PC-9 (cell line): Measurements from ENCODE around the gene NFYC. TPM values are rescaled to one million over a fixed set of nuclear protein-coding genes. Genes with fewer than 3 reads are reported as not detected.

Experiments
- BruUV-seq: library from RNA; stranded (reverse); fragments of 400-500 nt; replicated peaks from 2 replicates; lab custom pipeline; 2021; lab: Mats Ljungman, UMichigan
- CTCF ChIA-PET: fragments of 300-600 bp; sonication (Branson Sonifier 250); formaldehyde crosslinking; loops from one replicate; lab custom pipeline; 2022; ENCODE audit warnings: antibody characterized with exemption; lab: Charles Lee
- POLR2A ChIA-PET: fragments of 300-600 bp; sonication (Branson Sonifier 250); formaldehyde crosslinking; loops from one replicate; lab custom pipeline; 2022; ENCODE audit warnings: antibody characterized with exemption; ENCODE audit not compliant: unreplicated experiment; lab: Charles Lee
- DNase-seq, 2 experiments: peaks; one replicate each; pipeline versions ENCODE4 v3.0.0 to v3.0.0-alpha.2; 2015 to 2022; ENCODE audit warnings: mixed read lengths in 1 of 2
- H2AFZ ChIP-seq: fragments of 200-600 bp; sonication (generic); 2 replicates; pipeline ENCODE4 v1.8.1; 2017; ENCODE audit warnings: antibody characterized with exemption
- H3F3A ChIP-seq: fragments of 200-600 bp; sonication (generic); 2 replicates; pipeline ENCODE4 v1.8.1; 2017; ENCODE audit warnings: antibody characterized with exemption, mild to moderate bottlenecking, low read depth; ENCODE audit not compliant: insufficient read depth
- H3K27ac ChIP-seq: fragments of 200-600 bp; sonication (generic); 2 replicates; pipeline ENCODE4 v1.6.1; 2016; ENCODE audit warnings: mixed run types
- H3K27me3 ChIP-seq: fragments of 200-600 bp; sonication (generic); 2 replicates; pipeline ENCODE4 v1.6.1; 2016; ENCODE audit warnings: low read depth, mixed run types; ENCODE audit not compliant: insufficient read depth
- H3K36me3 ChIP-seq: fragments of 200-600 bp; sonication (generic); 2 replicates; pipeline ENCODE4 v1.6.1; 2016; ENCODE audit warnings: low read depth, mixed run types
- H3K4me1 ChIP-seq: fragments of 200-600 bp; sonication (generic); replicated peaks from 2 replicates; pipeline ENCODE4 v1.6.1; 2016; ENCODE audit warnings: mixed run types; ENCODE audit not compliant: insufficient read depth
- H3K4me2 ChIP-seq: fragments of 200-600 bp; sonication (generic); 2 replicates; pipeline ENCODE4 v1.6.1; 2017; ENCODE audit warnings: mixed run types
- H3K4me3 ChIP-seq: fragments of 200-600 bp; sonication (generic); 2 replicates; pipeline ENCODE4 v1.6.1; 2016; ENCODE audit warnings: mixed run types
- H3K79me2 ChIP-seq: fragments of 200-600 bp; sonication (generic); 2 replicates; pipeline ENCODE4 v1.6.1; 2017; ENCODE audit warnings: low read depth, mixed run types
- H3K9me2 ChIP-seq: fragments of 200-600 bp; sonication (generic); 2 replicates; pipeline ENCODE4 v1.8.1; 2017; ENCODE audit warnings: mild to moderate bottlenecking; ENCODE audit not compliant: insufficient read depth
- H3K9me3 ChIP-seq: fragments of 200-600 bp; sonication (generic); 2 replicates; pipeline ENCODE4 v1.8.1; 2016; ENCODE audit warnings: low read depth; ENCODE audit not compliant: insufficient read depth
- H4K20me1 ChIP-seq: fragments of 200-600 bp; sonication (generic); 2 replicates; pipeline ENCODE4 v1.8.1; 2017; ENCODE audit not compliant: insufficient read depth
- EZH2 ChIP-seq: fragments of 200-600 bp; sonication (generic); IDR thresholded peaks from 2 replicates; pipeline ENCODE4 v1.8.0; 2017; ENCODE audit warnings: antibody characterized with exemption, low read depth
- intact Hi-C: fragments of 100-400 bp; cut with micrococcal nuclease; formaldehyde crosslinking; loops from one replicate; pipeline ENCODE4 v1.10.0; 2022; ENCODE audit not compliant: unreplicated experiment
- total RNA-seq: library from RNA; stranded (reverse); gene quantifications from 2 replicates; pipeline ENCODE4 v1.2.3, GENCODE V29; 2021
- TF ChIP-seq, protein P1 (sequence below): fragments of 200-600 bp; sonication (generic); conservative IDR thresholded peaks from 2 replicates; pipeline ENCODE4 v1.6.1; 2017; ENCODE audit warnings: mixed run types, antibody characterized with exemption, mild to moderate bottlenecking, moderate library complexity

The NFYC gene
- total RNA-seq, 1 experiment from 2014 or later: 91.1 TPM

DNA sequence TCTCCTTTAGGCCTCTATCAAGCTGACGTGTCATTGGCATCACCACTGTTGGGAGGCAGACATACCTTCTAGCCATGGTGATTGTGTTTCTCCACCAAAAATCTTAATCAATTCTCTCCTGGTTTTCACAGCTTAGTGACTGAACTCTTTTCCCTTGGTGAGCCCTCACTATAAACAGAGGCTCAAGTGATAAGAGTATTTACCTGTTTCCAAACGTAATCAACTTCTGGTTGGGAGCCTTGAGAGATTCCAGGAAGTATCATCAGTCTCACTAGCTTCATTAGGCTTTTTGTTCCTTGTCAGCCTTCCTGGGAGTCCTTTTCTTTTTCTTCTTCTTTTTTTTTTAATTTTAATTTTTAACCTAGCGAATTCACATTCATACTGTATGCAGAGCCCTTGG, 58.3 kb downstream of the NFYC start:
- H2AFZ ChIP-seq: no peak overlapping the region
- H3K27me3 ChIP-seq: no peaks in the 10 kb centered on the region
- DNase-seq: no peak
- CTCF ChIA-PET: no interaction called here
- POLR2A ChIA-PET: no interaction called here
- peaks cover 5% of the 10 kb centered on the region; the same call in 1 of the 2 replicates for H3K4me1 ChIP-seq
- H3F3A ChIP-seq: peaks cover 4% of the 10 kb centered on the region; the same call in 1 of the 2 replicates
- H3K27ac ChIP-seq: no peak overlapping the region; the same call in 1 of the 2 replicates
- BruUV-seq: no TSS peak
- TF ChIP-seq, protein P1, sequence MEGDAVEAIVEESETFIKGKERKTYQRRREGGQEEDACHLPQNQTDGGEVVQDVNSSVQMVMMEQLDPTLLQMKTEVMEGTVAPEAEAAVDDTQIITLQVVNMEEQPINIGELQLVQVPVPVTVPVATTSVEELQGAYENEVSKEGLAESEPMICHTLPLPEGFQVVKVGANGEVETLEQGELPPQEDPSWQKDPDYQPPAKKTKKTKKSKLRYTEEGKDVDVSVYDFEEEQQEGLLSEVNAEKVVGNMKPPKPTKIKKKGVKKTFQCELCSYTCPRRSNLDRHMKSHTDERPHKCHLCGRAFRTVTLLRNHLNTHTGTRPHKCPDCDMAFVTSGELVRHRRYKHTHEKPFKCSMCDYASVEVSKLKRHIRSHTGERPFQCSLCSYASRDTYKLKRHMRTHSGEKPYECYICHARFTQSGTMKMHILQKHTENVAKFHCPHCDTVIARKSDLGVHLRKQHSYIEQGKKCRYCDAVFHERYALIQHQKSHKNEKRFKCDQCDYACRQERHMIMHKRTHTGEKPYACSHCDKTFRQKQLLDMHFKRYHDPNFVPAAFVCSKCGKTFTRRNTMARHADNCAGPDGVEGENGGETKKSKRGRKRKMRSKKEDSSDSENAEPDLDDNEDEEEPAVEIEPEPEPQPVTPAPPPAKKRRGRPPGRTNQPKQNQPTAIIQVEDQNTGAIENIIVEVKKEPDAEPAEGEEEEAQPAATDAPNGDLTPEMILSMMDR: no peak
- no peak for TF ChIP-seq EZH2
- intact Hi-C loops: no loop called here
- H3K79me2 ChIP-seq: no peaks in the 10 kb centered on the region
- no peaks in the 10 kb centered on the region for H3K9me2 ChIP-seq
- H4K20me1 ChIP-seq: peaks cover 8% of the 10 kb centered on the region; the same call in 1 of the 2 replicates
- H3K36me3 ChIP-seq: peaks cover 19% of the 10 kb centered on the region
- no peak overlapping the region for H3K4me3 ChIP-seq
- no peaks in the 10 kb centered on the region for H3K9me3 ChIP-seq
- no peak overlapping the region for H3K4me2 ChIP-seq

DNA sequence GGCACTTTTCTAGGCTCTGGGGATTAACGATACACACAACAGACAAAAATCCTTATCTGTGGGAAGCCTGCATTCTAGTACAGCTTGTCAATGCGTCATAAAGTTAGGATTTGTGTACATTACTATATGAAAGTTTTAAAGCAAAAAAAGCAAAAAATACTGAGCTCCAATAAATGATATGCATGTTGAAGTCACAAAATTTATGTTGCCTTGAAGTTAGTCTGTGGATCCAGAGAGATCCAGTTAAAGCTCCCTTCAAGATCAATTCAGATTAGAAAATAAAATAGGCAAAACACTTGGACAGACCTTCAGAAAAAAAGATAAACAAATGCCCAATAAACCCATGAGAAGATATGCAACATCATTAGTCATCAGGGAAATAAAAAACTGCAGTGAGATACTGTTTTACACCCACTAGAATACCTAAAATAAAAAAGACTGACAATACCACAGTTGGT, 59.0 kb downstream of the NFYC start:
- BruUV-seq: no TSS peak
- H3K27me3 ChIP-seq: no peaks in the 10 kb centered on the region
- no peak overlapping the region for H3K4me2 ChIP-seq
- TF ChIP-seq, protein P1: no peak
- TF ChIP-seq EZH2: no peak
- H3K36me3 ChIP-seq: peaks cover 19% of the 10 kb centered on the region
- H3K27ac ChIP-seq: no peak overlapping the region; the same call in 1 of the 2 replicates
- no peaks in the 10 kb centered on the region for H3K79me2 ChIP-seq
- H3F3A ChIP-seq: peaks cover 4% of the 10 kb centered on the region; the same call in 1 of the 2 replicates
- H2AFZ ChIP-seq: no peak overlapping the region
- peaks cover 5% of the 10 kb centered on the region; the same call in 1 of the 2 replicates for H3K4me1 ChIP-seq
- intact Hi-C loops: no loop called here
- H3K4me3 ChIP-seq: no peak overlapping the region
- CTCF ChIA-PET: no interaction called here
- no peaks in the 10 kb centered on the region for H3K9me2 ChIP-seq
- H3K9me3 ChIP-seq: no peaks in the 10 kb centered on the region
- DNase-seq: no peak
- POLR2A ChIA-PET: no interaction called here
- peaks cover 8% of the 10 kb centered on the region; the same call in 1 of the 2 replicates for H4K20me1 ChIP-seq

DNA sequence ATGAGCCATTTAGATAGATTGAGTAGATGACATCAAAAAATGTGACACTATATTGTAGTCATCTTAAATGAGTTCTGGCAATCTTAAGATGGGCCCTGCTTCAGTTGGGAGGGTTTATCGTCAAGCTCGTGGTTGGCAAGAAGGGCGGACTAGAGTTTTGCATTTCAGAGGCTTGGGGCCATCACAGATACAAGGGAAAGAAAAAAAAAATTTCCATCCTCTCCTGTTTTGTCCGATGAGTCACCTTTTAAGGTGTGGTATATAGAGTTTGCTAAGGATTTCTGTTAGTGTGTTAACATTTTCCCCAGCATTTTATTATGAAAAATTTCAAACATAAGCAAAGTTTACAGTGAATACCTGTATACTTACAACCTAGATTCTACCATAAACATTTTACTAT, 60.3 kb downstream of the NFYC start:
- intact Hi-C loops: no loop called here
- Histone ChIP-seq H3F3A (no peaks in the 10 kb centered on the region; the same call in 1 of the 2 replicates), H2AFZ (no peak overlapping the region), H3K27me3 (no peaks in the 10 kb centered on the region), H3K4me1 (peaks cover 5% of the 10 kb centered on the region; the same call in 1 of the 2 replicates), H3K9me2 (no peaks in the 10 kb centered on the region), H3K36me3 (peaks cover 22% of the 10 kb centered on the region), H3K27ac (no peak overlapping the region), H3K4me2 (no peak overlapping the region), H3K4me3 (no peak overlapping the region), H3K9me3 (no peaks in the 10 kb centered on the region), H3K79me2 (no peaks in the 10 kb centered on the region), H4K20me1 (peaks cover 8% of the 10 kb centered on the region; the same call in 1 of the 2 replicates)
- TF ChIP-seq, protein P1: no peak
- TF ChIP-seq EZH2: no peak
- ChIA-PET CTCF (no interaction called here), POLR2A (interaction anchor here (0.6 kb wide), 1 partner anchor 42 kb away, joined by 11 read pairs; no protein-coding TSS in a partner anchor)
- BruUV-seq: no TSS peak
- no peak for DNase-seq
